Astrocyte (in vitro differentiated cells and primary cell): ENCODE results near the gene TRDN. TPM values are rescaled to one million over a fixed set of nuclear protein-coding genes. Genes with fewer than 3 reads are reported as not detected.

Source experiments
- DNase-seq: peaks from one replicate; pipeline ENCODE4 v3.0.0-alpha.2; 2010; ENCODE audit warnings: low read depth
- FAIRE-seq: peaks from 2 replicates; lab custom pipeline; 2011; peaks lifted over from hg19 to GRCh38; lab: Jason Lieb, UNC
- H2AFZ ChIP-seq: 2 replicates; pipeline ENCODE4 v1.6.0; 2012; ENCODE audit warnings: low read depth, low read length, inconsistent platforms
- H3K27ac ChIP-seq: 2 replicates; pipeline ENCODE4 v1.5.1; 2011; ENCODE audit warnings: low read depth, low read length, inconsistent platforms
- H3K27me3 ChIP-seq: 2 replicates; pipeline ENCODE4 v1.6.0; 2011; ENCODE audit warnings: low read length, inconsistent platforms; ENCODE audit not compliant: insufficient read depth
- H3K36me3 ChIP-seq: 2 replicates; pipeline ENCODE4 v1.5.1; 2011; ENCODE audit warnings: low read length, inconsistent platforms; ENCODE audit not compliant: insufficient read depth
- H3K4me1 ChIP-seq: 2 replicates; pipeline ENCODE4 v1.5.1; 2011; ENCODE audit warnings: low read length, inconsistent platforms; ENCODE audit not compliant: insufficient read depth
- H3K4me2 ChIP-seq: 2 replicates; pipeline ENCODE4 v1.6.0; 2012; ENCODE audit warnings: low read length, inconsistent platforms
- H3K4me3 ChIP-seq: 2 replicates; pipeline ENCODE4 v1.5.1; 2011; ENCODE audit warnings: low read depth, mild to moderate bottlenecking, low read length, inconsistent platforms; ENCODE audit not compliant: insufficient read depth
- H3K79me2 ChIP-seq: 2 replicates; pipeline ENCODE4 v1.6.0; 2012; ENCODE audit warnings: mild to moderate bottlenecking, low read length, inconsistent platforms; ENCODE audit not compliant: insufficient read depth
- H3K9ac ChIP-seq: 2 replicates; pipeline ENCODE4 v1.6.0; 2012; ENCODE audit warnings: mild to moderate bottlenecking, low read length, inconsistent platforms
- H3K9me3 ChIP-seq: 2 replicates; pipeline ENCODE4 v1.5.1; 2012; ENCODE audit warnings: low read depth, mild to moderate bottlenecking, low read length, inconsistent platforms; ENCODE audit not compliant: insufficient read depth
- H4K20me1 ChIP-seq: 2 replicates; pipeline ENCODE4 v1.6.0; 2012; ENCODE audit warnings: low read length, inconsistent platforms; ENCODE audit not compliant: insufficient read depth
- H3K27ac Mint-ChIP-seq: one replicate; pipeline ENCODE4 v1.8.0; 2021; ENCODE audit warnings: mild to moderate bottlenecking, mixed read lengths; ENCODE audit not compliant: unreplicated experiment
- H3K27me3 Mint-ChIP-seq: one replicate; pipeline ENCODE4 v1.8.0; 2021; ENCODE audit warnings: low read depth, mixed read lengths; ENCODE audit not compliant: unreplicated experiment
- H3K36me3 Mint-ChIP-seq: one replicate; pipeline ENCODE4 v1.8.0; 2021; ENCODE audit warnings: low read depth, mixed read lengths; ENCODE audit not compliant: unreplicated experiment
- H3K4me1 Mint-ChIP-seq: one replicate; pipeline ENCODE4 v1.8.0; 2021; ENCODE audit warnings: low read depth, mixed read lengths; ENCODE audit not compliant: unreplicated experiment
- H3K4me3 Mint-ChIP-seq: one replicate; pipeline ENCODE4 v1.8.0; 2021; ENCODE audit warnings: mild to moderate bottlenecking, moderate library complexity, mixed read lengths; ENCODE audit not compliant: unreplicated experiment
- H3K9me3 Mint-ChIP-seq: one replicate; pipeline ENCODE4 v1.8.0; 2021; ENCODE audit warnings: mild to moderate bottlenecking, mixed read lengths; ENCODE audit not compliant: unreplicated experiment
- EZH2 ChIP-seq: IDR thresholded peaks from 2 replicates; pipeline ENCODE4 v1.6.1; 2012; ENCODE audit warnings: mild to moderate bottlenecking, low read length, inconsistent platforms; ENCODE audit not compliant: insufficient read depth
- total RNA-seq: library from RNA; stranded (reverse); gene quantifications from 2 replicates; pipeline ENCODE4 v1.2.1, GENCODE V29; 2021
- TF ChIP-seq, protein P1 (sequence below): IDR thresholded peaks from 2 replicates; pipeline ENCODE4 v1.5.1; 2011; ENCODE audit warnings: low read depth, mild to moderate bottlenecking, inconsistent platforms, low read length, moderate library complexity; ENCODE audit not compliant: insufficient read depth

The TRDN gene
- total RNA-seq, 1 donor from 2014 or later, result not detected

DNA sequence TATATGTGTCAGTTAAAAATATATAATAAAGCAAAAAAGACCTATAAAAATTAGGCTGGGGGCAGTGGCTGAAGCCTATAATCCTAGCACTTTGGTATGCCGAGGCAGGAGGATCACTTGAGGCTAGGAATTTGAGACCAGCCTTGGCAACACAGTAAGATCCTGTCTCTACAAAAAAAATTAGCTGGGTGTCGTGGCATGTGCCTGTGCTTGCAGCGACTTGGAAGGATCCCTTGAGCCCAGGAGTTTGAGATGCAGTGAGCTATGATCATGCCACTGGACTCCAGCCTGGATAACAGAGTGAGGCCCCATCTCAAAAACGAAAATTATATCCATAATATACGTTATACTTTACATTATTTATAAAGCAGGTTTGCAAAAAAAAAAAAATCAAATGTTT lies 20.7 kb downstream of the TRDN start:
- DNase-seq (no peak), FAIRE-seq (no peak)
- Histone ChIP-seq H3K27ac (no peak overlapping the region), H3K79me2 (no peaks in the 10 kb centered on the region), H4K20me1 (no peaks in the 10 kb centered on the region), H3K4me1 (no peaks in the 10 kb centered on the region), H3K27me3 (no peaks in the 10 kb centered on the region), H2AFZ (no peak overlapping the region), H3K9me3 (no peaks in the 10 kb centered on the region), H3K4me3 (no peak overlapping the region), H3K4me2 (no peak overlapping the region), H3K36me3 (no peaks in the 10 kb centered on the region), H3K9ac (no peak overlapping the region)
- no peaks in the 10 kb centered on the region for H3K36me3 Mint-ChIP-seq
- no peaks in the 10 kb centered on the region for H3K4me1 Mint-ChIP-seq
- H3K27ac Mint-ChIP-seq, result no peak overlapping the region
- no peaks in the 10 kb centered on the region for H3K27me3 Mint-ChIP-seq
- no peak overlapping the region for H3K4me3 Mint-ChIP-seq
- no peaks in the 10 kb centered on the region for H3K9me3 Mint-ChIP-seq
- TF ChIP-seq, protein P1, sequence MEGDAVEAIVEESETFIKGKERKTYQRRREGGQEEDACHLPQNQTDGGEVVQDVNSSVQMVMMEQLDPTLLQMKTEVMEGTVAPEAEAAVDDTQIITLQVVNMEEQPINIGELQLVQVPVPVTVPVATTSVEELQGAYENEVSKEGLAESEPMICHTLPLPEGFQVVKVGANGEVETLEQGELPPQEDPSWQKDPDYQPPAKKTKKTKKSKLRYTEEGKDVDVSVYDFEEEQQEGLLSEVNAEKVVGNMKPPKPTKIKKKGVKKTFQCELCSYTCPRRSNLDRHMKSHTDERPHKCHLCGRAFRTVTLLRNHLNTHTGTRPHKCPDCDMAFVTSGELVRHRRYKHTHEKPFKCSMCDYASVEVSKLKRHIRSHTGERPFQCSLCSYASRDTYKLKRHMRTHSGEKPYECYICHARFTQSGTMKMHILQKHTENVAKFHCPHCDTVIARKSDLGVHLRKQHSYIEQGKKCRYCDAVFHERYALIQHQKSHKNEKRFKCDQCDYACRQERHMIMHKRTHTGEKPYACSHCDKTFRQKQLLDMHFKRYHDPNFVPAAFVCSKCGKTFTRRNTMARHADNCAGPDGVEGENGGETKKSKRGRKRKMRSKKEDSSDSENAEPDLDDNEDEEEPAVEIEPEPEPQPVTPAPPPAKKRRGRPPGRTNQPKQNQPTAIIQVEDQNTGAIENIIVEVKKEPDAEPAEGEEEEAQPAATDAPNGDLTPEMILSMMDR, result no peak
- TF ChIP-seq EZH2, result no peak

GRCh38 chr6:123610779-123611178 lies 26.0 kb downstream of the TRDN start:
- Histone ChIP-seq H4K20me1 (no peaks in the 10 kb centered on the region), H3K9me3 (no peaks in the 10 kb centered on the region), H3K36me3 (no peaks in the 10 kb centered on the region), H3K27ac (no peak overlapping the region), H3K9ac (no peak overlapping the region), H2AFZ (no peak overlapping the region), H3K4me2 (no peak overlapping the region), H3K4me1 (no peaks in the 10 kb centered on the region), H3K27me3 (no peaks in the 10 kb centered on the region), H3K4me3 (no peak overlapping the region), H3K79me2 (no peaks in the 10 kb centered on the region)
- H3K4me1 Mint-ChIP-seq, result no peaks in the 10 kb centered on the region
- H3K27me3 Mint-ChIP-seq, result no peaks in the 10 kb centered on the region
- FAIRE-seq (no peak), DNase-seq (no peak)
- no peak overlapping the region for H3K27ac Mint-ChIP-seq
- H3K4me3 Mint-ChIP-seq, result no peak overlapping the region
- TF ChIP-seq EZH2, result no peak
- TF ChIP-seq, protein P1, result no peak
- no peaks in the 10 kb centered on the region for H3K9me3 Mint-ChIP-seq
- no peaks in the 10 kb centered on the region for H3K36me3 Mint-ChIP-seq

DNA sequence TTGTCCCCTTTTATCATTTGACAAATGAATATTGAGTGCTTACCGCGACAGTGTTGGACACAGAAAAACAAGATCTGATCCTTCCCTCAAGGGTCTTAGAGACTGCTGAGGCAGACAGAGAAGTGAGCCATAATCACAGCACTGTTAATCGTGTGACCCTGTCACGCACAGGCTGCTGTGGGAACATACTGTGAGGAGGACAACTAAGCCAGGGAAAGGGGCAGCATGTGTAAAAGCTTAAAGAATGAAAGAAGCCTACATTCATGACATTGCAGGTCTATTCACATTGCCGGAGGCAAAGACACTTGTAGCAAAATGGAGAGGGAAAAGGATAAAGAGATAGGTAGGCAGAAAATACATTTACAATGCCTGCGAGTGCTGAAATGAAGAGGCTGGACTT lies 32.7 kb downstream of the TRDN start:
- TF ChIP-seq, protein P1, result no peak
- TF ChIP-seq EZH2, result no peak
- H3K36me3 Mint-ChIP-seq, result no peaks in the 10 kb centered on the region
- no peaks in the 10 kb centered on the region for H3K9me3 ChIP-seq
- no peaks in the 10 kb centered on the region for H3K27me3 Mint-ChIP-seq
- H3K36me3 ChIP-seq, result no peaks in the 10 kb centered on the region
- H3K27ac ChIP-seq, result no peak overlapping the region
- H3K4me2 ChIP-seq, result no peak overlapping the region
- no peaks in the 10 kb centered on the region for H3K4me1 ChIP-seq
- no peak overlapping the region for H3K9ac ChIP-seq
- no peaks in the 10 kb centered on the region for H3K4me1 Mint-ChIP-seq
- no peak overlapping the region for H3K4me3 Mint-ChIP-seq
- H3K9me3 Mint-ChIP-seq, result no peaks in the 10 kb centered on the region
- H3K79me2 ChIP-seq, result no peaks in the 10 kb centered on the region
- FAIRE-seq (no peak), DNase-seq (no peak)
- H3K4me3 ChIP-seq, result no peak overlapping the region
- no peaks in the 10 kb centered on the region for H4K20me1 ChIP-seq
- no peak overlapping the region for H3K27ac Mint-ChIP-seq
- H2AFZ ChIP-seq, result no peak overlapping the region
- no peaks in the 10 kb centered on the region for H3K27me3 ChIP-seq
